SW 1271 (cell line): Measurements from ENCODE around the gene SYNGR1.
"Not testable (repeated sequence)": the region's sequence is repeated elsewhere in the genome, so short reads cannot be mapped to it uniquely, and the experiment has no call there.

Experiments
- DNase-seq, 2 experiments: peaks; one replicate each; lab custom pipeline; 2025; lab: John Stamatoyannopoulos, UW

Gene SYNGR1

DNA sequence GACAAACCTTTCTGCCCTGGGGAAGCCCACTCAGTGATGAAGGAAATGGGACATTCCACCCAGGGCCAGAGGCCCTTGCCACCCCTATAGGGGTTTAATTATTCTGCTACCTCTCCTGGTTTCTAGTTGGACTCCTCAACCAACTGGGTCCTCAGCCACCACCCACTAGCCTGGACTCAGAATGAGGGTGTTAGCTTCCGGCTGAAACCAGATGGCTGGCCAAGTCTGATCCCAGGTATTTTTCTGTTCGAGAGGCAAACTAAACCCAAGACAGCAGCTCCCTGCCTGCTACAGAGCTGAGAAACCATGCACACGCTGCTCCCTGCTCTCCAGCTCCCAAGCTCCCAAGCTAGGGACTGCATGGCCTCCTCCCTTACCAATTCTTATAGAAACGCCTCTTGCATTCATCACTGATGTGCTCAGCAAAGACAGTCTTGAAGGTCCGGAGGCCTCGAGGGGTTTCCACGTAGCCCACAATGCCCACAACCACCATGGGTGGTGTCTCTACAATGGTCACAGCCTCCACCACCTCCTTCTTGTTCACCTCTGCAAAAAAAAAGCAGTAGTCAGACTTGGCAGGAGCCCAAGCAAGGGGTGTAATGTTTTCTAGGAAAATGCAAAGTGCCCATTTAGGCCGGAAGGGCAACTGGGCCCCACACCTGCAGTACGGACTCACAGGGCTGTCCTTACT is 32.6 kb upstream of the SYNGR1 start:
- peak in 1 of 2 experiments; percentile 26 for DNase-seq

DNA sequence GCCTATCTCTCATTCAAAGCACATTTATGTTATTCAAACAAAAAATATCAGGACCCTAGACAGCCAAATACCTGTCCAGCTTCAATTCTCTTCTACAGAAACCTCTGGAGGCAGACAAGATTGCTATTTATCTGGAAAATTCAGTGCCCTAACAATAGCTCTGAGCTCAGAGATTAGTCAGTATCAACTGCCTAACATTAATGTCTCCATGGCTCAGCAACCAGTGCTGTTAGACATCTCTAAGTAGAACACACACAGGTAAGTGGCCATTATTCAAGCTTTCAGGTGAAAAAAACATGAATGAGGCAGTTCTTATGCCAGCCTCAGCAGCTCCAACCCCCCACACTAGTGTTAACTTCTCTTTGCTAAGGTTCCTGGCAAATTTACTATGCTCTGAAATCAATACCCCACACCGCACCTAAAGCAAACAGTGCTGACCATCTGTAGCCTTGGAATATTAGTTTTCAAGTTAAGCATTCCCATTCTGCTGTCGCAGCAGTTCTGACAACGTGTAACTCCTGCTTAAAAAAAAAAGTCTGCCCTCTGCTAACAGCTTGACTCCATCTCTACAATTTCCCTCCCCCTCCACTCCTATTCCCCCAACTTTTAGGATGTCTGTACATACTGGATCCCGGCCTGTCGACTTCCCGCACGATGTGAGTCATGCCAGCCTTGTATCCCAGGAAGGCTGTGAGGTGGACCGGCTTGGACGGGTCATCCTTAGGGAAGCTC is 31.9 kb upstream of the SYNGR1 start:
- peak in 1 of 2 experiments; percentile 3 for DNase-seq

DNA sequence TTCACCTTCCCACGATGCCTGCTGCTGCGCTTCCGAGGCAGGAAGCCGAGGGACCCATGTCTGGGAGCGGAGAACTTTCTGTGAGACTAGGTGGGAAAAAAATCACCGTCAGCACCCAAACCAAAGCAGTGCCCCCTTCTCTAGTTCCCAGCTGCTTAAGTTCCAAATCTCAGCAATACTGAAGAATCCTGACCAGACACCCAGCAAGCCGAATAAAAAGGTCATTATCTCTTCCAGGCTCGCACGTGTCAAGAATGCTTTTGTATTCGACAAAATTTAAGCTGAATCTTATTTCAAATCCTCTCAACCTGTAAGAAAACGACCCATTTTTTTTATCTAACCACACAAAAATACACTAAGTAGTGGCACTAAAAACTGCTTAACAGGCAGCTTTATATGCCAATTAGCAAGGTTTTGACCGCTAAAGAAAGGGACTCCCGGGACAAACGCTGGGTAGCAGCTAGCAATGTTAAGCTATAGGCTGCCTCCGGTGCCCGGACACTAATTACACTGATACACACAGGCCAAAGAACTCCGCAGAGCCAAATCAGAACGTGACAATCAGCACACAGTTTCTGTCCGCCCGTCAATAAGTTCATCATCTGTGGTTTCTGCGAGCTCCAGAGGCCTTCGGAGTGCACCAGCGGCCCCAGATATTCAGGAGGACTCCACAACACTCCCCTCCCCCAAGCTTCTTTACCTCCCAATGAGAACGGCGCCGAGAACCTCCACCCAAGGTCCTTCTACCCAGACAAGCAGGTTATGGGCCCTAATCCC is 31.1 kb upstream of the SYNGR1 start:
- peak in 1 of 2 experiments; percentile 54 for DNase-seq

DNA sequence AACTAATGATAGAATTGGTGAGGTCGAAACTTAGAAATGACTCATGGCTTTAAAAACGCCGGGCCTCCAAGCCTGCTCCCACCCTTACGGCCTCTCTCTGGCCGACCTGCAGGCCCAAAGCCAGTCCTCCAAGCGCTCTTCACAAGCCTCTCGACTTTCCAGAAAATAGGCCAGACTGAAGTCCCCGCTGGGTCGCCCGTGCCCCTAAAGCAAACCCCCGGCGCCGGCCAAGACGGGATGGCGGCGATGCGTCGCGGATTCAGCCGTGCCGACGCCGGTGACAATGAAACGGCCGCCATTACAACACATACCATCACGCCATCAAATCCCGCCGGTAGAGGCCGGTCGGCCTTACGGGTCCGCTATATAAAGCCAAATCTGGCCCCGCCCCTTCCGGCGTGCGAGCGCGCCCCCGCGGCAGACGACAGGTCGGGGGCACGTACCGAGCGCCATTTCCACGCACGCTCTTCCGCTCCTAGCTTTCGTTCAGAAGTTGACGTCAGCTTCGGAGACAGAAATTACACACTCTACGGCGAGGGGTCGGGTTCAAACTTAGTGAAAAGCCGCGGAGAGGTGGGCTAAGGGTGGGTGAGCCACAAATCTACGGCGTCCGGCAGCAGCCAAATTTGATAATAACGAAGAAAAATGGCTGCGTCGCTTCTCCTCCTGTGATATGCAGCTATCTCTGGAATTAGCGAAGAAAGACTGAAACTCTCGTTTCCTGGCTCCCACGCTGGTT is 30.3 kb upstream of the SYNGR1 start, which contains the start of gene RPL3:
TSS of gene RPL3 (minus strand) at position 340 of the 739 bp plus-strand sequence. CDS start at position 314, 26 bp downstream.
- peak; percentile 97 for DNase-seq

DNA sequence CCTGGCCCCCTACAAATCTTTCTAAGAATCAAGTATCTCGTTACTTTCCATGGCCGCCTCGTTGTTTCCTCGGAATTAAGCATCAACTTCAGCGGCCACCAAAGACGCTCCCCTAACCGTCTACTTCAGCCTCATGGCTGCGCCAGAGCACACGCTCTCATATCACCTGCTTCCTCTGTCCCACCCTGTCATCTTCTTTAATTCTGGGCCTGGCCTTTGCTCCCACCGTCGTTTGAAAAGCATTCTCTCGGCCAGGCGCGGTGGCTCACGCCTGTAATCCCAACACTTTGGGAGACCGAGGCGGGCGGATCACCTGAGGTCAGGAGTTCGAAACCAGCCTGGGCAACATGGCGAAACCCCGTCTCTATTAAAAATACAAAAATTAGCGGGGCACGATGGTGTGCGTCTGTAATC is 29.2 kb upstream of the SYNGR1 start:
- DNase-seq, result not testable (repeated sequence)

DNA sequence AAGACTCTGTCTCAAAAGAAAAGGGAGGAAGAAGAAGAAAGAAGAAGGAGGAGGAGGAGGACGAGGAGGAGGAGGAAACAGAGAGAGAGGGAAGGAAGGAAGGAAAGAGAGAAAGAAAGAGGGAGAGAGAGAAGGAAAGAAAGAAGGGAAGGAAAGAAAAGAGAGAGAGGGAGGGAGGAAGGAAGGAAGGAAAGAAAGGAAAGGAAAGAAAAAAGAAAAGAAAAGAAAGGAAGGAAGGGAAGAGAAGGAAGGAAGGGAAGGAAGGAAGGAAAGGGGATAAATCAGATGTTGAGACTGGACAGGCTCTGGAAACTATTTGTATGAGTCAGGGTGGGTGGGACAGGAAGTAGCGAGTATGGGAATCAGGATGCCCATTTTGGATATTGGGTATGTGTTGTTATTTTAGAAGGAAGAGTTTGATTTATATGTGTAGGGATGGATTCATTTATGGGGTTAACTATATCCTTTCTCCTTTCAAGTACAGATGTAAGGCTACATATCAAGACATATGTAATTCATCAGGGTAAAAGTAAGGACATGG is 24.3 kb upstream of the SYNGR1 start:
- peak in 1 of 2 experiments; percentile 20 for DNase-seq

DNA sequence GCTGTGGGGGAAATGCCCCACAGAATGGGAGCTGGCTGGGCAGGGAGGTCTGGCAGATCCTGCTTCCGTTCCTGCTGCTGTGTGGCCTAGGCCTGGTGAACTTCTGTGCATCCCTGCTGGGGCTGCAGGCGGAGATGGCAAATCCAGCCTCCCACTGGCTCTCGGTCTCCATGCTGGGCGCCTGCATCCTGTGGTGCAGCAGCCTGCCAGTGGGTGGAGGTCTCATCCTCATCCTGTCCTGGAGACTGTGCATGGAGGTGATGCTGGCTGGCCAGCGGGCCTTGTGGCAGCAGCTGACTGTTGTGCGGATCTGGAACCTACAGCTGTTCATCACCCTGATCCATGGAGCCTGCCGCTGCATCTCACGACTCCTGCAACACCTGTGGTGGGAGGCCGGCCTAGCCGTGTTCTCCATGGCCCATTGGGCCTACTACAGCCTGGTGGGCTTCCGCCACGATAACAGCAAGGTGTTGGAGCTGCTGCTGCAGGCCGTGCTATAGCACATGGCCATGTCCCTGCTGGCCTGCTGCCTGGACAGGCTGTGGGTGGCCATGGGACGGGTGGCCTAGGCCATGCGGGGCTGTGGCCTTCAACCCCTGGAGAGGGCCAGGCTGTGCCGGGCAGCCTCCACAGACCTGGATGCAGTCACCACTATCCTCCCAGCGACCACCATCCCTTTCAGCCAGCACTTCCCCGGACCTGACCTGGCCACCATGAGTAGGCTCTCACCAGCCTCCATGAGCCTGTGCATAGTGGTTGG is 21.6 kb upstream of the SYNGR1 start:
- DNase-seq, result no peak

DNA sequence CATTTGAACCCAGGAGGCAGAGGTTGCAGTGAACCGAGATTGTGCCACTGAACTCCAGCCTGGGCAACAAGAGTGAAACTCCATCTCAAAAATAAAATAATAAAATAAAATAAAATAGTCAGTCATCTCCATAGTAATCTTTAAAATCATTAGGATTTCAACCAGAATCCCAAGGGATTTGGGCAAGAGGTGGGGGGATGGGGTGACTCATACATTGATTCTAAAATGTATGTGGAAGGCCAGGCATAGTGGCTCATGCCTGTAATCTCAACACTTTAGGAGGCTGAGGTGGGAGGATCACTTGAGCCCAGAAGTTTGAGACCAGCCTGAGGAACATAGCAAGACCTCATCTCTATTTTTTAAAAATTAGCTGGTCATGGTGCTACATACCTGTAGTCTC is 19.2 kb upstream of the SYNGR1 start:
- not testable (repeated sequence) for DNase-seq

DNA sequence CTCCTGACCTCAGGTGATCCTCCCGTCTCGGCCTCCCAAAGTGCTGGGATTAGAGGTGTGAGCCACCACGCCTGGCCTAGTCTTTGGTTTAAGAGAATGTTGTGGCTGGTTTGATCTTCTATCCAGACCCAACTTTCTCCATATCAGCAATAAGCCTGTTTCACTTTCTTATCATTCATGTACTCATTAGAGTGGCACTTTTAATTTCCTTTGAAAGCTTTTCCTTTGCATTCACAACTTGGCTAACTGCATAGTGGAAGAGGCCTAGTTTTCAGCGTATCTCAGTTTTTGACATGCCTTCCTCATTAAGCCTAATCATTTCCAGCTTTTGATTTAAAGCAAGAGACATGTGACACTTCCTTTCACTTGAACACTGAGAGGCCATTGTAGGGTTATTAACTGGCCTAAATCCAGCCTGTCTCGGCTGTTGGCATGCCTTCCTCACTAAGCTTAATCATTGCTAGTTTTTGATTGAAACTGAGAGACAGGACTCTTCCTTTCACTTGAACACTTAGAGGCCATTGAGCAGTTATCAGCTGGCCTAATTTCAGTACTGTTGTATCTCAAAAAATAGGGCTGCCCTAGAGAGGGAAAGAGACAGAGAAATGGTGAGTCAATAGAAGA is 17.2 kb upstream of the SYNGR1 start:
- no peak for DNase-seq

DNA sequence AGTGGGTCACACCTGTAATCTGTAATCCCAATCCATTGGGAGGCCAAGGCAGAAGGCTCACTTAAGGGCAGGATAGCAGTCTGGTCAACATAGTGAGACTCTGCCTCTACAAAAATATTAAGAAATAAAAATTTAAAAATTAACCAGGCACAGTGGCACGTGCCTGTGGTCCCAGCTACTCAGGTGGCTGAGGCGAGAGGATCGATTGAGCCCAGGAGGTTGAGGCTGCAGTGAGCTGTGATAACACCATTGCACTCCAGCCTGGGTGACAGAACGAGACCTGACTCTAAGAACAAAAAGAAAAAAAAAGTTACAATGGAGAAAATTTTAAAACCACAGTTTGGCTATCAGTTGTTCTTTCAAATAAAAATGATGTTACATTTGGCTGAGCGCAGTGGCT is 13.4 kb upstream of the SYNGR1 start:
- no peak for DNase-seq

DNA sequence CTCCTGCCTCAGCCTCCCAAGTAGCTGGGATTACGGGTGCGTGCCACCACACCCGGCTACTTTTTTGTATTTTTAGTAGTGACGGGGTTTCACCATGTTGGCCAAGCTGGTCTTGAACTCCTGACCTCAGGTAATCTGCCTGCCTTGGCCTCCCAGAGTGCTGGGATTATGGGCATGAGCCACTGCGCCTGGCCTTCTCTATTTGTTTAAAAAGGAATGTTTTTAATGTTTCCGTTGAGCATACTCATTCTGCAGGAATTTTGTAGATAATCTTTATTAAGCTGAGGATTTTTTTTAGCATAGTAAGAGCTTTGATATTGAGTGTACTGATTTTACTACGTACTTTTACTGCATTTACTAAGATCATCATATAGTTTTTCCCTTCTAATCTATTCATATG is 10.0 kb upstream of the SYNGR1 start:
- DNase-seq, result not testable (repeated sequence)

DNA sequence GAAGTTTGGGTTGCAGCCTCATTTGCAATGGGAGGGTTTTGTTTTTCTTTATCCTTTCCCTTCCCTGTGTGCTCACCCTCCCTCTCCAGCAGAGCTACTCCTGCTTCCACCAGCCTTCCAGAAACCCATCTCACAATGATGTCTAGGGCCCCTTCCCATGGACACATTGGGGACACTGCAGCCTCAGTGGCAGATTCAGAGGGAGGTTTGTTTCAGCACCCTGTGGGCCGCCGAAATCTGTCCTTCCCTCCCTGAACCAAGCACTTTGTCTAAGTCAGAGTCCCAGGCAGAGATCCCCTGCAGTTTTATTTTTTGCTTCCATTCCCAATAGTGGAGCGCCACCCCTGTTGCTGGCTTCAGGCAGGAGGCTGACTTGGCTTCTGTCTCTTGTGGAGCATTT is 8.6 kb upstream of the SYNGR1 start:
- DNase-seq, result no peak

DNA sequence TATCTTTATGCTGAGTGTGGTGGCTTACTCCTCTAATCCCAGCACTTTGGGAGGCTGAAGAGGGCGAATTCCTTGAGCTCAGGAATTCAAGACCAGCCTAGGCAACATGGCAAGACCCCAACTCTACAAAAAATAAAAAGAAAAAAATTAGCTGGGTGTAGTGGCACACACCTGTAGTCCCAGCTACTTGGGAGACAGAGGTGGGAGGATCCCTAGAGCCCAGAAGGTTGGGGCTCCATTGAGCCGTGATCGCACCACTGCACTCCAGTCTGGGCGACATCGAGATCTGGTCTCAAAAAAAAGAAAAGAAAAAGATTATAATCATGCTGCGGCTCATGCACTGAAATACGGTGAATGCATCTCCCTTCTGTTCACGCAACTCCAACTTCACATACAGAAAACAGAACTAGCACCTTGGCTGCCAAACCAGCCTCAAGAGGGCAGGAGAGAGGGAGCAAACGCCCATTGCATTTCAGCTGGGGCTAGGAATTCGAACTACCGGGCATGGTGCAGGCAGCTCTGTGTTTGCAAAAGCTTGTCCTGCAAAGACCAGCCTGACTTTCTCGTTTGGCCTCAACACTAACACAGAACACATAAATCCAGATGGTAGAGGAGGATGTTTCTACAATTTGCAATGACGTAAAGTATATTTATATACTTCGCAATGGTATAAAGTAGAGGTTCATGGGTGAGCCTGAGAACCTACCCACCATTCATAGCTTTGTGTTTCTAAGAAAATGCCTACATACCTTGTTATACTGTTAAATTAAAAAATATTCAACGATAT is 6.3 kb upstream of the SYNGR1 start:
- peak in 1 of 2 experiments; percentile 8 for DNase-seq

DNA sequence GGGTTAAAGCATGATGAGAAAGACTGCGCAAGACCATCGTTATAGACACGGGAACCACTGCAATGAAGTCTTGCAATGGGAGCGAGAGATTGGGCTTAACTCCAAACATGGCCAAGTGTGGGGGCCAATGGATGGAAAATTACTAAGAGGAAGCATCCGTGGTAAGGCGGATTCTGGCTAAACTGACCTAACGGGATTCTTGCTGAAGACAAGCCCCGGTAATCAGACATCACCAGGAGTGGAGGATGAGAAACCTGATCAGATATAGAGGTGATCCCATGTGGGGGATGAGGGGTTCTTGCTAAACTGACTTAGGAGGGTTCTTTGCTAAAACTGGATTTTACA is 5.8 kb upstream of the SYNGR1 start:
- no peak for DNase-seq

DNA sequence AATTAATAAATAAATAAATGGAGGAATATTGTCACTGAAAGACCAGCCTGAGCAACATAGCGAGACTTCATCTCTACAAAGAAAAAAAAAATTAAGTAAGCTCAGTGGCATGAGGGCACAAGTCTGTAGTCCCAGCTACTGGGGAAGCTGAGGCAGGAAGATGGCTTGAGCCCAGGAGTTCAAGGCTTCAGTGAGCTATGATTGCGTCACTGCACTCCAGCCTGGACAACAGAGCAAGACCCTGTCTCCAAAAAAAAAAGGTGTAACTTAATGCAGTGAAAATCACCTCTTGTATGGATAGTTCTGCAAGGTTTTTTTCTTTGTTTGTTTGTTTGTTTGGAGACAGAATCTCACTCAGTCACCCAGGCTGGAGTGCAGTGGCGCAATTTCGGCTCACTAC is 4.6 kb upstream of the SYNGR1 start:
- no peak for DNase-seq

DNA sequence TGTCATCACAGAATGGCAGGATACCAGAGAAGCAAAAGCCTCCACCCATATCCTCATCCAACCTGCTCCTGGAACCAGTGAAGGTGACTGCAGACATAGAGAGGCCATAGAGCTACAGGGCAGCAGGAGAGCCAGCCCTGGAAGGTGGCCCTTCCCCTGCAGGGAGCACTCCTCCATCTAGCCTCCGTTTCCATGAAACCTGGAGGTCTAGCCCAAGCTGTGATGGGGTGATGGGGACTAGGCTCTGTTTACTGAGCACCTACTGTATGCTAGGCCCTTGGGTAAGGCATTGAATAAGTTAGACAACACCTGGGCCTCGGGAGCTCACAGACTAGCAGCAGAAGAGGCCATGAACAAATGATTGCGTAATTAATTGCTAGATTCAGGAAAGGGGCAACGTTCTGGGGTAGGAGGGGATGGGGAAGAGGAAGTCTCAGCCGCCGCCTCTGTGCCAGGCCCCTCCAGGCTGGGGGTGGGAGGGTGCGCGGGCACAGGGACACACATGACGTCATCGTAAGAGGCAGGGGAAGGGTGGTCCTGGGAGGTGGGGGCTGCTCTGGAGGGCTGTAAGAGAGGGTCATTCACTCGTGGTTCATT is 784 bp upstream of the SYNGR1 start:
- DNase-seq, result no peak

DNA sequence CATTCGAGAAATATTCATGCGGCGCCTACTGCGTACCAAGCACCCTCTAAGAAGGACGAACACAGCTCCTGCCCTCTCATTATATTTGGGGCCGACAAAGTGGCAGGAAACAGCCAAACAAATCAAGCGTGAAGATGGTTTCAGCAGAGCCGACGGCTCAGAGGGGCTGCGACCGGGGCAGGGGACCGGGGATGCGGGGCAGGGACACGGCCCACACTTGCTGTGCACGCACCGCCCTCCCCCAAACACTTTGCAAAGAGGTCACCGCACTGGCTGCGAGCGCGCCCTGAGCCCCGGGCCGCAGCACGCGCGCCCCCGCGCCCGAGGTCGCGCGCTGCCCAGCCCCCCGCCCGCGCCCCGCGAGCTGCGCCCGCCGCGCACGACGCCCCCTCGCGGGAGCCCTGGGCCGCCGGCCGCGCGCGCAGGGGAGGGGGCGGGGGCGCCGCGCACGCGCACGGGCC is 255 bp upstream of the SYNGR1 start:
- no peak for DNase-seq

DNA sequence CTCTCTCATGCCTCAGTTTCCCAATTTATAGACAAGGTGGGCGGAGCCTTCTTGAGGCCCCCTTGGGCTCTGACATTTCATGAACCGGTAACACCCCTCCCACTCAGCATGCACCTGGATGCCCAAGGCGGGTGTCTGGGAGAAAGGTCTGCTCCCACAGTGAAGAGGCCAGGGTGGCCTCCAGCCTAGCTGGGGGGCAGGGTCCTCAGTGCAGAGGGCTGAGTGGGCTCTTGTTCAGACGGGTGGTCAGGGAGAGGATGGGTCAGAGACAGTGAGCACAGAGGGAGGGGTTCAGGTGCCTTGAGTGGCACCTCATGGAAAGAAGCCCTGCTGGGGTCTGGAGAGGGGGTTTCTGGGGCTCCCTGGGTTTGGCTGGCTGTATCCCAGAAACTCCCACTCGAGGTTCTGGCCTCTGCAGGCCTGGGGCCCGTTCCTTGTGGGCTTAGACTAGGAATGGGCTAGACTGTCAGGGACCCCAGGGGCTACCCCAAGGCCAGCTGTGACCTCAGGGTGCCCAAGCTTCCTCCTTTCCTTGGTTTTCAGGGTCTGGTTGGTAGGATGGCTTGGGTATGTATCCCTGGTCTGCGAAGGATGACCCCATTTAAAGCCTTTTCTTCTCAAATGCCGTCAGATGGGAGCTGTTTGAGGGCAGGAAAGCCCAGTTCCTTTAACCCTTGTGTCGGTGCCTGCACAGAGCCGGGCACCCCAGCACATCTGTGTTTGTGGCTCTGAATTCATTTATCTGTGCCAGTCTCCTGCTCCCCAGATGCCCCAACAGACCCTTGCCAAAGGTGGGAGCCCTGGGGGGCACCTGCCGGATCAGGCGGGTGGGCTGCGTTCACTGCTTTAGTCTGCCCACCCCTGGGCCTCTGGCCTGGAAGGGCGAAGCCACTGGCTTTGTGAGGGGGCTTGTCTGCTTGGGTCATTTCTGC is 1.2 kb downstream of the SYNGR1 start:
- DNase-seq, result no peak
